Natural killer cell (primary cell): ENCODE results near the gene RAPSN. TPM values are rescaled to one million over a fixed set of nuclear protein-coding genes. Genes with fewer than 3 reads are reported as not detected.

Experiments used
- ATAC-seq, 3 donors: fragments of 150-1000 bp in 2 of 3; fragments of 200-7000 bp in 1 of 3; cut with Tn5 transposase; 1 replicate in 1 of 3; 2 replicates in 2 of 3; pipeline ENCODE4 v1.10.0; 2021; ENCODE audit warnings: mild to moderate bottlenecking in 2 of 3, moderate library complexity in 2 of 3
- DNase-seq, 2 donors: peaks; one replicate each; pipeline versions ENCODE4 v3.0.0 to v3.0.0-alpha.2; 2013 to 2021; ENCODE audit warnings: mixed read lengths in 1 of 2
- H3K27ac ChIP-seq: one replicate; pipeline ENCODE4 v1.5.1; 2013; ENCODE audit warnings: mild to moderate bottlenecking, low read length
- H3K27me3 ChIP-seq: one replicate; pipeline ENCODE4 v1.6.1; 2013; ENCODE audit warnings: low read length; ENCODE audit not compliant: control insufficient read depth, insufficient read depth
- H3K36me3 ChIP-seq: one replicate; pipeline ENCODE4 v1.6.1; 2013; ENCODE audit warnings: low read length; ENCODE audit not compliant: control insufficient read depth, insufficient read depth
- H3K4me1 ChIP-seq: one replicate; pipeline ENCODE4 v1.6.1; 2013; ENCODE audit warnings: low read length; ENCODE audit not compliant: control insufficient read depth, insufficient read depth
- H3K4me3 ChIP-seq: one replicate; pipeline ENCODE4 v1.5.1; 2013; ENCODE audit warnings: low read length
- H3K9me3 ChIP-seq: one replicate; pipeline ENCODE4 v1.6.1; 2013; ENCODE audit warnings: low read length; ENCODE audit not compliant: control insufficient read depth, insufficient read depth
- H3K27ac Mint-ChIP-seq, 2 donors: one replicate each; pipeline ENCODE4 v1.8.0; 2022; ENCODE audit warnings: mild to moderate bottlenecking in 2 of 2, mixed read lengths in 2 of 2, moderate library complexity in 1 of 2
- H3K27me3 Mint-ChIP-seq, 2 donors: one replicate each; pipeline ENCODE4 v1.8.0; 2022; ENCODE audit warnings: low read depth in 2 of 2, mixed read lengths in 2 of 2
- H3K36me3 Mint-ChIP-seq: one replicate; pipeline ENCODE4 v1.8.0; 2022; ENCODE audit warnings: mixed read lengths
- H3K4me1 Mint-ChIP-seq, 2 donors: one replicate each; pipeline ENCODE4 v1.8.0; 2022; ENCODE audit warnings: mixed read lengths in 2 of 2
- H3K4me3 Mint-ChIP-seq: one replicate; pipeline ENCODE4 v1.8.0; 2022; ENCODE audit warnings: mild to moderate bottlenecking, moderate library complexity, mixed read lengths
- H3K9me3 Mint-ChIP-seq, 2 donors: one replicate each; pipeline ENCODE4 v1.8.0; 2022; ENCODE audit warnings: mixed read lengths in 2 of 2
- CTCF ChIP-seq: fragments of 200-600 bp; IDR thresholded peaks from one replicate; pipeline ENCODE4 v1.8.0; 2022; ENCODE audit warnings: antibody characterized with exemption
- WGBS: methylation state at CpG from one replicate; pipeline ENCODE4 v1.1.7; 2013; ENCODE audit warnings: missing lambda C conversion rate; ENCODE audit not compliant: insufficient coverage; 5-methylcytosine and 5-hydroxymethylcytosine counted together
- intact Hi-C: fragments of 100-400 bp; cut with micrococcal nuclease; formaldehyde crosslinking; loops from one replicate; pipeline ENCODE4 v1.14.2; 2022
- total RNA-seq, 4 donors: library from RNA; stranded (reverse); fragments of 120-200 nt in 1 of 4; gene quantifications; one replicate each; pipeline versions ENCODE4 v1.2.3 to v1.2.4, GENCODE V29; 2013 to 2022

The RAPSN gene
- total RNA-seq, 3 donors from 2014 or later (not counting 1 experiment from before 2014, with no cell fraction given) = 1.6 to 2.2 (median 1.7) TPM

GRCh38 chr11:47403135-47403534, 45.8 kb downstream of the RAPSN start:
- H3K4me3 ChIP-seq = no peak overlapping the region
- H3K9me3 Mint-ChIP-seq = no peaks in the 10 kb centered on the region
- WGBS = 69% methylated on average over 4 of the region's 4 CpGs
- H3K9me3 ChIP-seq = no peaks in the 10 kb centered on the region
- no peaks in the 10 kb centered on the region for H3K27me3 Mint-ChIP-seq
- no peak for TF ChIP-seq CTCF
- no peaks in the 10 kb centered on the region for H3K36me3 ChIP-seq
- ATAC-seq (no peak), DNase-seq (no peak)
- H3K27me3 ChIP-seq = no peaks in the 10 kb centered on the region
- H3K36me3 Mint-ChIP-seq = no peaks in the 10 kb centered on the region
- intact Hi-C loops = loop anchor here (10.0 kb wide), 1 partner anchor 228 kb away; the partner anchor contains the start of gene ARFGAP2
- H3K4me1 ChIP-seq = peaks cover 37% of the 10 kb centered on the region
- no peak overlapping the region for H3K27ac ChIP-seq
- H3K4me1 Mint-ChIP-seq = peaks cover 23 to 28% of the 10 kb centered on the region in 2 donors
- peak overlapping the region in 1 of 2 donors; percentile 34 for H3K27ac Mint-ChIP-seq
- H3K4me3 Mint-ChIP-seq = no peak overlapping the region

- peak overlapping the region; percentile 75 to 82 for H3K27ac Mint-ChIP-seq
- Histone ChIP-seq H3K27me3 (no peaks in the 10 kb centered on the region), H3K27ac (peak overlapping the region; percentile 53), H3K36me3 (no peaks in the 10 kb centered on the region), H3K9me3 (no peaks in the 10 kb centered on the region), H3K4me1 (peaks cover 26% of the 10 kb centered on the region), H3K4me3 (peak overlapping the region; percentile 38)
- H3K9me3 Mint-ChIP-seq = no peaks in the 10 kb centered on the region
- TF ChIP-seq CTCF = no peak
- peaks cover 11 to 24% of the 10 kb centered on the region in 2 donors for H3K4me1 Mint-ChIP-seq
- peak in 2 of 3 donors; percentile 40 to 74 for ATAC-seq
- no peaks in the 10 kb centered on the region for H3K36me3 Mint-ChIP-seq
- peak overlapping the region; percentile 69 for H3K4me3 Mint-ChIP-seq
- intact Hi-C loops = loop anchor here (10.0 kb wide), 1 partner anchor 226 kb away; the partner anchor contains the start of gene ARFGAP2
- H3K27me3 Mint-ChIP-seq = no peaks in the 10 kb centered on the region
- DNase-seq = no peak
- WGBS = 37% methylated on average over 6 of the region's 8 CpGs
Observed at GRCh38 chr11:47400768-47401279, 48.1 kb downstream of the RAPSN start.

- H3K27ac ChIP-seq = peak overlapping the region; percentile 71
- no peaks in the 10 kb centered on the region for H3K36me3 Mint-ChIP-seq
- no peaks in the 10 kb centered on the region for H3K9me3 Mint-ChIP-seq
- peak overlapping the region; percentile 86 for H3K4me3 Mint-ChIP-seq
- H3K36me3 ChIP-seq = no peaks in the 10 kb centered on the region
- H3K27ac Mint-ChIP-seq = peak overlapping the region; percentile 75 to 82
- H3K27me3 ChIP-seq = no peaks in the 10 kb centered on the region
- ATAC-seq (peak; percentile 77 to 85 (median 83)), DNase-seq (peak in 1 of 2 donors; percentile 56)
- no peaks in the 10 kb centered on the region for H3K27me3 Mint-ChIP-seq
- peaks cover 33% of the 10 kb centered on the region for H3K4me1 ChIP-seq
- TF ChIP-seq CTCF = no peak
- peak overlapping the region; percentile 61 for H3K4me3 ChIP-seq
- peaks cover 11 to 31% of the 10 kb centered on the region in 2 donors for H3K4me1 Mint-ChIP-seq
- 7% methylated on average over 30 of the region's 47 CpGs for WGBS
- H3K9me3 ChIP-seq = no peaks in the 10 kb centered on the region
- intact Hi-C loops = loop anchor here (10.0 kb wide), 1 partner anchor 225 kb away; the partner anchor contains the start of gene ARFGAP2
Observed at GRCh38 chr11:47399860-47400767, 48.8 kb downstream of the RAPSN start.
